GM04504 (cell line): Measurements from ENCODE around the gene MOV10L1.
"Not testable (repeated sequence)": the region's sequence is repeated elsewhere in the genome, so short reads cannot be mapped to it uniquely, and the experiment has no call there.

Experiments used
- DNase-seq: peaks from one replicate; pipeline ENCODE4 v3.0.0-alpha.2; 2012; ENCODE audit warnings: low read depth

The MOV10L1 gene

DNA sequence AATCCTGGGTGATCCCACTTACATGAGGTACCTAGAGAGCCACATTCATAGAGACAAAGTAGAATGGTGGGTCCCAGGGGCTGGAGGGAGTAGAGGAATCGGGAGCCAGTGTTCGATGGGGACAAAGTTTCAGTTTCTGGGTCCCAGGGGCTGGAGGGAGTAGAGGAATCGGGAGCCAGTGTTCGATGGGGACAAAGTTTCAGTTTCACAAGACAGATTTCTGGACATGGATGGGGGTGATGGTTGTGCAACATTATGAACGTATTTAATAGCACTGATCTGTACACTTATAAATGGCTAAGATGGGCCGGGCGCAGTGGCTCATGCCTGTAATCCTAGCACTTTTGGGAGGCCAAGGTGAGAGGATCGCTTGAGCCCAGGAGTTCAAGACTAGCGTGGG is 115.2 kb downstream of the MOV10L1 start:
- DNase-seq, result not testable (repeated sequence)

DNA sequence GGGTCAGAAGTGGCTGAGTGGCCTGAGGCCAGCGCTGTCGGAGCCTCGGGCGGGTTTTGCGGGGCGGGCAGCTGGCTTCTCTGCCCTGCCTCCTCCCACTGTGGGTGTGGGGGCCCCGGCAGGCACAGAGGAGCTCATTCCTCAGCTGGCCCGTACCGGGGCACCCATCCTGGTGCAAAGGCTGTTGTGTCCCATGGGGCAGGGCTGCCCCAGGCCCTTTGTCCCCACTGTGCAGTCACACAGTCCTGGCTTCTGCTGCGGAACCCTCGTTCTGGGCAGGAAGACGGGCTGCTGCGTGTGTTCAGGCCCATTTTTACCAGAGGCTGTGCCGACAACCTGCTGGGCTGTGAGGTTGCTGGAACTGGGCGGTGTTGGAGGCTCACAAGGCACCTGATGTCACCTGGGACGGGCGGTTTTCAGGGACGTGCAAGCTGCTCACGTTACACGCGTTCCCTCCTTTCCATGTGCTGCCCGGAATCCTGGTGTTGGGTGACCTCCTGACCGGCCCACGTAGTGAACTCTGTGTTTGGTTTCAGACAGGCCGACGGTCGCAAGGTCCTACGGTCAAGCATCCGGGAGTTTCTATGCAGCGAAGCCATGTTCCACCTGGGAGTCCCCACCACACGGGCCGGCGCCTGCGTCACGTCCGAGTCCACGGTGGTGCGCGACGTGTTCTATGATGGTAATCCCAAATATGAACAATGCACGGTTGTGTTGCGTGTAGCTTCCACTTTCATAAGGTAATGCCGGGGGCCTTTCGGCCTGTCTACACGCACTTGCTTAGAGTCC is 116.2 kb downstream of the MOV10L1 start:
- DNase-seq, result no peak

DNA sequence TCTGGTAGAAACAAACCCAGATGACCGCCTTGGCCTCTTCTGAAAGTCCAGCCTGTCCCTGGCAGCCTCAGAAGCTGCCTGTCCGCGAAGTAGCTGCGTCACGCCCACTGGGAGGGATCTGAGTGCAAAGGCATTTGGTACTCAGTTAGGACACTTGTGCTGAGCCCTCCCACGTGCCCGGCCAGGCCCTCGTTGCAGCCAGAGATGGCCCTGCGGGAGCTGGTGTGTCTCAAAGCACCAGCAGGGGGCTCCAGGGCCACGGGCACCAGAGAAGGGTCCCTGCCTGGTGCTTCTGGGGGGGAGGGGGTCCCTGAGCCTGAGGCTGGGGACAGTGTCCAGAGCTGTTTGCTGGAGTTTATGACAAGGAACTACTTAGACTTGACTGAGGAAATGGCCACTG is 116.8 kb downstream of the MOV10L1 start:
- no peak for DNase-seq

DNA sequence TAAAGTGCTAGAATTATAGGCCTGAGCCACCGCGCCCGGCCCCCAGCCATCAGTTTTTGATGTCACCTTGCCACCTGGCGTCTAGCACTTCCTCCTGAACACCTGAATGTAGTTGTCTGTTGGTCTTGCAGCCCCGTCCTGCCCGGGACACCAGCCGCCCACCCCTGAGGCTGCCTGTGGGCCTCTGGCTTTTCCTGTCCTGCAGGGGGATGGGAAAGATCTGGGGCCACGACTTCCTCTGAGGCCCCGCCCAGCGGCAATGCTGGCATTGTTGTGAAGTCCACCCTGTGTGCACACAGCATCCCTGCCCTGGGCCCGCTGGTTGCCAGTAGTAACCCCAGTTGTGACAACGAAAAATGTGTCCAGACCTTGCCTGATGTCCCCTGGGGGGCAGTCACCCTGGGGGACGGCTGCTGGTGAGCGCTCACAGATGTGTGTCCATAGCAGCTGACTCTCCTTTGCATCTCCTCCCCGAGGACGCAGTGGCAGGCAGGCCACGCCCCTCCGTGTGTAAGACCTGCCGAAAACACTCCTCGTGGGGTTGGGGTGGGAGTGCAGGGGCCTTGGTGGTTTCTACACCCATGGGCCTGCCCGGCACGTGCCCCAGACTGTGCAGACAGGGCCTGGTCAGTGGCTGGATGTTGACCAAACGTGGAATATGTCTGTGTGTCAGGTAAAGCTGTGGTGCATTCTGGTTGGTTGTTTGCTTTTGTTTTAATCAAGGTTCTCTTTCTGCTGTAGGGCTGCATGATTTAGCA is 117.8 kb downstream of the MOV10L1 start:
- no peak for DNase-seq

DNA sequence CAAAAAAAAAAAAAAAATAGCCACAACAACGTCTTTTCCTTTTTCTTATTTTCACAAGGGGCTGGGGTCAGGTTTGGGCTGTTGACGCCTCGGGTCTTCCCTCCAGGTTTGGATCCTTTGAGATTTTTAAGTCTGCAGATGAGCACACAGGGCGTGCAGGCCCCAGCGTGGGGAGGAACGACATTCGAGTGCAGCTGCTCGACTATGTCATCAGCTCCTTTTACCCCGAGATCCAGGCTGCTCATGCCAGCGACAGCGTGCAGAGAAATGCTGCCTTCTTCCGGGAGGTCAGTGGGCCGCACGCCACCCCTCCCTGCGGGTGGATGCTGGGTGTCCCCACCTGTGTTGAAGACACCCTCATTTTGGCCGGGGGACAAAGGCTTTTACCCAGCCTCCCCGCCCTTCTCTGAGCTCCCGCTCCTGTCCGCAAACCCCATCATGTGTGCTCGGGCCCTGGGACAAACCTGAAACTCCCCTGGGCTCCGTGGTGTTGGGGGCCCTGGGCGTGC is 118.7 kb downstream of the MOV10L1 start:
- DNase-seq, result no peak

DNA sequence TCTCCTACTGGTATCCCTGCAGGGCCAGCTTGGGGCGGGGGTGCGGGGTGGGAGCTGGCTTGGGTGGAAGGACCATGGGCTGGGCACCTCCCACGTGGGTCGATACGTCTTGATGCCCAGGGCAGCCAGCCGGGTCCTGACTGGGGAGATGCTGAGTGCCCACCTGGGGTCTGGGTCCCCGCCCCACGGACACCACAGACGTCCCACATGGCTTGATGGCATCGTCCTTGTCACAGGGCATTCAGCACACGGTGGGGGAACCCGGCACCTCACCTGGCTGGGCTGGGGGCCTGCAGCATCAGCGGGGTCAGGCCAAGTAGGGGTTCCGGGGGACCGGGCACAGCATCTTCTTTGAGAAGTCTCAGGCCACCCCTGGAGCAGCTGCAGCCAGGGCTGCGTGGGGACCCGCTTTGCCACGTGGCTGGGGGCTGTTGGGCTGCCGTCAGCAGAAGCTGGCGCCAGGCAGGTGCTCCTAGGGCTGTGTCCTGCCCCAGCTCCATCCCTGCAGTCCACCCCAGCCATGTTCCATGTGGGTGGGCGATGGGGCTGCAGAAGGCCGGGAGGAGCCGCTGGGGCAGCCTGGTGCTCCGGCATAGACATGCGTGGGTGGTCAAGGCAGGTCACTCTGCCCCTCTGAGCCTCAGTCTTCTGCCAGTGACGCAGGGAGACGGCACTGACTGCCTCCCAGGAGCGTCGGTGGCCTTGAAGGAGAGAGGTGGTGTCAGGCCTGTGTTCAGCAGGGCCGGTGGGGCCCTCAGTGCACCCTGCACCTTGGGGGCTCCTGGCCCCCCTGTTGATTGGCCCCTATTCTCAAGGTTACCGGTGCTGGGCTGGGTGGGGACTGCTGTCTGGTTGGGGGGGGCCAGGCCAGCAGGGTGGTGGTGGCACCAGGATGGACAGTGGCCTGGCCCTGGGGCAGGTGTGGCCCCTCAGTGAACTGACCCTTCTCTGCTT is 119.4 kb downstream of the MOV10L1 start:
- DNase-seq, result no peak

DNA sequence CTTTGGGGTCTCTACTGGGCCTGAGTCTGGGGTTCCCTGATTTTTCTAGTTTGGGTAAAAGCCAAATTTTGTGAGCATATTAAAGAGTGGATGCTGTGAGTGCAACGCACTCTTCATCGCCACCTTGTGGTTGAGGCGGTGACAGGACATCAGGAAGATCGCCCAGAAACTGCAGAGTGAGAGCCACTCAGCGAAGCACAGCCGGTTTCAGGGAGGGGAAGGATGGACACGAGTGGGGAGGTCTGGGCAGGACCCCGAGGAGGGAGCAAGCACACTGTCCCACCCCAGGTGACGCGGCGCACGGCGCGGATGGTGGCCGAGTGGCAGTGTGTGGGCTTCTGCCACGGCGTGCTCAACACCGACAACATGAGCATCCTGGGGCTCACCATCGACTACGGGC is 120.1 kb downstream of the MOV10L1 start:
- DNase-seq, result no peak

DNA sequence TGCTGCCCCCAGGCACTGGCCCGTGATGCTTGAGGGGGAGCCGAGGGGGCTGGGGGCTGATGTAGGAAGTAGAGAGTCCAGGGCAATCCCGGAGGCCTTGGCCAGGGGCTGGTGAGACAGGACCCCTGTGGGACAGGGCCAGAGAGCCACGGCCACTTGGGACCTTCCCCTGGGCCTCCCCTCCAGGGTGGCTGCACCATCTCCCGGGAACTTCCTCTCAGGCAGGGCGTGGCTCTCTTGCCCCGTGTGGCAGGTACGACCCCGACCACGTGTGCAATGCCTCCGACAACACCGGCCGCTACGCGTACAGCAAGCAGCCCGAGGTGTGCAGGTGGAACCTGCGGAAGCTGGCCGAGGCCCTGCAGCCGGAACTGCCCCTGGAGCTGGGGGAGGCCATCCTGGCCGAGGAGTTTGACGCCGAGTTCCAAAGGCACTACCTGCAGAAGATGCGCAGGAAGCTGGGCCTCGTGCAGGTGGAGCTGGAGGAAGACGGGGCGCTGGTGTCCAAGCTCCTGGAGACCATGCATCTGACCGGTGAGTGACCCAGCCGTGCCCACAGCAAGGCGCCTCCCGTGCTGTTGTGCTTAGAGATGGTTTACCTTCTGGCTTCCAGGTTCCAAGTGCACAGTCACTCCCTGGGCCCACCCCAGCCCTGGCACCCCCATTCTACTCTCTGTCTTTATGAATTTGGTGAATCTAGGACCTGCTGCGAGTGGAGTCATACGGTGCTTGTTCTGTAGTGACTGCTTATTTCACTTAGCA is 120.8 kb downstream of the MOV10L1 start:
- no peak for DNase-seq

DNA sequence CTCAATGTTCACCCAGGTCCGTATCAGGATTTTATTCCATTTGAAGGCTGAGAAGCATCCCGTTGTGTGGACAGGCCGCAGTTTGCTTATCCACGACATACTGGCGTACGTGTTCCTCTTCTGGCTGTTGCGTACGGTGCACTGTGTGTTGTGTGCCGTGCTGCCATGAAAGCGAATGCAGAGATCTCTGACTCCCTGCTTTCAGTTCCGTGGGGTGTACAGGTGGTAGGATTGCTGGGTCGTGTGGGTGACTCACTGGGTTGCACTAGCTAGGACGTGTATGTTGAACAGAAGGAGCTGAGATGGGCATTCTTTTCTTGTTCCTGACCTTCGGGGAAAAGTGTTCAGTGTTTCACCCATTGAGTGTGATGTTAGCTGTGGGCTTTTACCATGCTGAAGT is 121.3 kb downstream of the MOV10L1 start:
- no peak for DNase-seq
